NB4 (cell line): ENCODE measurements around the gene RGS19.

Experiments used
- MYC ChIP-seq: IDR thresholded peaks from 2 replicates; pipeline ENCODE4 v1.6.1; 2011; ENCODE audit warnings: low read depth, low read length
- POLR2A ChIP-seq: IDR thresholded peaks from 2 replicates; pipeline ENCODE4 v1.6.1; 2011; ENCODE audit warnings: mild to moderate bottlenecking; ENCODE audit not compliant: insufficient read length; ENCODE audit errors: extremely low read depth
- TF ChIP-seq, protein P1 (sequence below): IDR thresholded peaks from one replicate; pipeline ENCODE4 v1.5.1; 2012; ENCODE audit warnings: low read depth, low read length
- TF ChIP-seq, protein P2 (sequence below): IDR thresholded peaks from 2 replicates; pipeline ENCODE4 v1.6.1; 2011; ENCODE audit warnings: low read depth, low read length

DNA sequence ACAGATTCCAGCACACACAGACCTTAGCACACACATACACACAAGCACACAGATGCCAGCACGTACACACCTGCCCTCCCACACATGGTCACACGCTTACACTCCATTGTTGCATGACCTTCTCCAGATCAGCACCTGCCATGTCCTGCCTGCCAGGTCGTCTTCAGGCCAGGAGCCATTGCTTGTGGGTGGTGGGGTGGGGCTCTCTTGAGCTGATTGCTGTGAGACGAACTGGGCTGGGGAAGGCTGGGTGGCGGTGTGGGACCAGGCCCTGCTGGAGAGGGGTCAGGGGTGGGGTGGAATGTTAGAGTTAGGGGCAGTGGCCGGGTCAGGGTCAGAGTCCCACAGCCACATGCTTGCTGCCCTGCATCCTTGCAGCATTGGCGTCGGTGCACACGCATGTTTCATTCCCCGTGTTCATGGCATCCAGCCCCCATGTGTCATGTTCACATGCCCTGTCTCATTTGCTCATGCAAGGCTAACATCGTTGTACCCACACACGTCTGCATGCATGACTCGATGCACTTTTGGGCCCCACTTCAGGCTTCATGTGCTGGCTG, 34.6 kb upstream of the RGS19 start:
- TF ChIP-seq, protein P1, sequence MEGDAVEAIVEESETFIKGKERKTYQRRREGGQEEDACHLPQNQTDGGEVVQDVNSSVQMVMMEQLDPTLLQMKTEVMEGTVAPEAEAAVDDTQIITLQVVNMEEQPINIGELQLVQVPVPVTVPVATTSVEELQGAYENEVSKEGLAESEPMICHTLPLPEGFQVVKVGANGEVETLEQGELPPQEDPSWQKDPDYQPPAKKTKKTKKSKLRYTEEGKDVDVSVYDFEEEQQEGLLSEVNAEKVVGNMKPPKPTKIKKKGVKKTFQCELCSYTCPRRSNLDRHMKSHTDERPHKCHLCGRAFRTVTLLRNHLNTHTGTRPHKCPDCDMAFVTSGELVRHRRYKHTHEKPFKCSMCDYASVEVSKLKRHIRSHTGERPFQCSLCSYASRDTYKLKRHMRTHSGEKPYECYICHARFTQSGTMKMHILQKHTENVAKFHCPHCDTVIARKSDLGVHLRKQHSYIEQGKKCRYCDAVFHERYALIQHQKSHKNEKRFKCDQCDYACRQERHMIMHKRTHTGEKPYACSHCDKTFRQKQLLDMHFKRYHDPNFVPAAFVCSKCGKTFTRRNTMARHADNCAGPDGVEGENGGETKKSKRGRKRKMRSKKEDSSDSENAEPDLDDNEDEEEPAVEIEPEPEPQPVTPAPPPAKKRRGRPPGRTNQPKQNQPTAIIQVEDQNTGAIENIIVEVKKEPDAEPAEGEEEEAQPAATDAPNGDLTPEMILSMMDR, result no peak
- TF ChIP-seq POLR2A (no peak), MYC (no peak)
- TF ChIP-seq, protein P2, sequence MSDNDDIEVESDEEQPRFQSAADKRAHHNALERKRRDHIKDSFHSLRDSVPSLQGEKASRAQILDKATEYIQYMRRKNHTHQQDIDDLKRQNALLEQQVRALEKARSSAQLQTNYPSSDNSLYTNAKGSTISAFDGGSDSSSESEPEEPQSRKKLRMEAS, result no peak
